NCI-H2227 (cell line): Measurements from ENCODE around the gene STK10.
"Not testable (repeated sequence)": the region's sequence is repeated elsewhere in the genome, so short reads cannot be mapped to it uniquely, and the experiment has no call there.

Experiments used
- DNase-seq: peaks from one replicate; lab custom pipeline; 2025; ENCODE audit not compliant: unreplicated experiment; lab: John Stamatoyannopoulos, UW

STK10 gene

DNA sequence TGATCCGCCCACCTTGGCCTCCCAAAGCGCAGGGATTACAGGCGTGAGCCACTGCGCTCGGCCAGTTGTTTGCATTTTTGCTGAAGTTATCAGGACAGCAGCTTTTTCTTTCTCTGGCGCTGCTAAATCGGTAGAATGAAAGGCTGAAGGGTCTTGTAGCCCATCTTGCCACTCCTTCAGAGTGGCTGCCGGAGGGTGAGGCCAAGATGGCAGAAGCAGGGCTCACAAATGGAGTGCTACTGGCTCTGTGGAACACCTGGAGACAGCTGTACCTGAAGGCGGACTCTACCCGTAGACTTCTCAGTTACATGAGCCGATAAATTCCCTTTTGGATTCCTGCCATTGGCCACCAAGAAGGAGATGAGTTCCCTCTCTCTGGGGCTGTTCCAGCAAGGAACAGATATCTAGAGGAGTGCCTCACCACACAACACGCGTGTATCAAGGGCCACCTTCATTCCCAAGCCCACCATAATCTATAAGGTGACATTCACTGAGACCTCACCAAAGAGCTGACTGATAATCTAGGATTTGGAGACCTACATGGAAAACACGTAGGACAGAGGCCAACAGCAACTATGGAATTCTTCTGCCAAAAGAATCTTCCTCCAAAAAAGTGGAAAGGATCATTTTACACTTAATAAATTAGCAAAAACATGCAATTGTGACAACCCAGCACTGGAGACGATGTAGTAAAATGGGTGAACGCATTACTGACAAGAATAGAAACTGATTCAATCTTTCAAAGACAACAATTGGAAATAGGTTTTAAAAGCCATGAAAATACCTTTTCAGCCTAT is 21.8 kb downstream of the STK10 start:
- DNase-seq, result no peak

DNA sequence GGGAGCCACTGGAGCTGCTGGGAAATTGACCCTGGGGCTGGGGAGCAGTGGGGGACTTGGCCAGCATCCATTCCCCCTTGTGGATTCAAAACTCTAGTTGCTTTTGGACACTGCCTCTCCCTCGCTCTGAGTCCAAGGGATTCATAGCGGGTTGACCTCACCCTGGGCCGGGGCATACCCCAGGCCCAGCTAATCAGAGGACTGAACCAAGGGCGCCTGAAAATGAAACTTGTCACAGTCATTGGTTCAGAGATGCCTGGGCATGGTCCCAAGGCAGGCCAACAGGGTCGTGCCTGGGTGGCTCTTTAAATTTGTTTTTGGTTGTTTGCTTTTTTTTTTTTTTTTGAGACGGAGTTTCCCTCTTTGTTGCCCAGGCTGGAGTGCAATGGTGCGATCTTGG is 22.6 kb downstream of the STK10 start:
- DNase-seq, result no peak

DNA sequence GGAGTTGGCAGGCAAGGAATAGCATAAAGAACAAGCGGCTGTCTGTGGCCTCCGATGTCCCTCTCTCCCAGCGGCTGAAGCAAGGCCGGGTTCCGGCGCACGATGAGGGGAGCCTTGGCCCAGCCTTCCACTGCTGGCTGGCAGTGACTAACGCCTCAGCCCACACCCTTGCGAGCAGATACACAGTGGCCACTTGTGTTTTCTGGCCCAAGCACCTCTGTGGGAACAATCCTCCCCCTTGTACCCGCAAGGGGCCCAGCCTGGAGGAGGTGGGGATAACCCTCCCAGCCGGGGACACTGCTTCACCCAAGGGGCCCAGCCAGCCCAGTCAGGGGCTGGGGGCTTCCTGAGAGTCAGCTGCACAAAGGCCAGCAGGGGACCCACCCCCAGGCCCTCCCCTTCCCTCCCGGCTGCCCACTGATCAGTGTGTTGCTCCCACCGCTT is 23.2 kb downstream of the STK10 start:
- DNase-seq, result no peak

DNA sequence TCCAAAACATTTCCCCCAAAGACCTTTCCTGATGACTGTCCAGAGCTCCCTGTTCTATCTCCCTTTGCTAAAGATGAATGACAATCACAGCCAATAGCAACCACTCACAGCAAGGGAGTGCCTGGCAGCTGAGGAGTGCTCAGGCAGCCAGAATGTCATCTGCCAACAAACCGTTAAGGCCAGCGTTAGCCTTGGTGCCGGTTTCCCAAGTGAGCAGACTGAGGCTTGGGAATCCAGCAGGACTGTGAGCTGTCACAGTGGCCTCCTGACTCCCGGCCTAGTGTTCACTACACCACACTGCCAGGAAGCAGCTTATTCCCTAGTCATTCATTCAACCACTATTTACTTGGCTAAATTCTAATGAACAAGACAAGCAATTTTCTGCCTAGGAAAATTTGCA is 24.7 kb downstream of the STK10 start:
- no peak for DNase-seq

DNA sequence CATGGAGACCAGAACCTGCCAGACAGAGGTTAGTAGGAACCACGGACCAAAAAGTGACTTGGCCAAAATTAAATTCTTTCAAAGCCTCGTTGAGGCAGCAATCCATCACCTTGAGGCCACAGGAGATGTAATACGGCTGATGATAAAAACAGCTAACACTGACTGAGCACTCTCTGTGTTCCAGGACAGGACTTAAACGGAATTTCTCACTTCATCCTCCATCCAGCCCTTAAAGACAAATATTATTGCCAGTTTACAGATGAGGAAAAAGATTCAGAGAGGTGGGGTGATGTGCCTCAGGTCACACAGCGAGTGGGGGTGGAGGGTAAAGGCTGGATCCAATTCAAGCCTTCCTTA is 25.1 kb downstream of the STK10 start:
- no peak for DNase-seq

DNA sequence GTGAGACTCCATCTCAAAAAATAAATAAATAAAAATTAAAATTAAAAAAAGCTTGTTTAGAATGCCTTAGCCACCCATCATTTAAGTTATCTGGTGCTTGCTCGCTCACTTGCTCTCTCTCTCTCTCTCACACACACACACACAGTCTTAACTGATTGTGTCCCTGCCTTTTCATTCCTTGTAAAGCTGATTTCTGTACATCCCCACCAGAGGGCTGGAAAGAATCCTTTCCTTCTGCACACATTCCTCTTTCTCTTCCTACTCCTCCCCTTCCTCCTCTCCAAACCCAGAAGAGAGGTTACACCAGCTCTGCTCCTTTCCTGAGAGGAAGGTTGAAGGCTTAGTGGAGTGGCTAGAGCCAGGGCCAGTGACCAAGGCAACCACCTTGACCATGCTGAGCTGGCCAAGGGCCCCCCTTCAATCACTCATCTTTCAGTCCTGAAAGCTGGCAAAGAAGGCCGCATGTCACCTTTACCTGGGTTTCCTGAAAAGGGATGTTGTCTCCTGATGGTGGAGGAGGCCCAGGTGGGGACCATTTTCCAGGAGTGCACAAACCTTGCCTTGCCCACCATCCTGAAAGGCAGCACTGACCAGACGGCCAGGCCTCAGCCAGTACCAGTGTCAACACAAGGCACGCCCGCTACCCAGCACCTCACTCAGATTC is 25.6 kb downstream of the STK10 start:
- no peak for DNase-seq

DNA sequence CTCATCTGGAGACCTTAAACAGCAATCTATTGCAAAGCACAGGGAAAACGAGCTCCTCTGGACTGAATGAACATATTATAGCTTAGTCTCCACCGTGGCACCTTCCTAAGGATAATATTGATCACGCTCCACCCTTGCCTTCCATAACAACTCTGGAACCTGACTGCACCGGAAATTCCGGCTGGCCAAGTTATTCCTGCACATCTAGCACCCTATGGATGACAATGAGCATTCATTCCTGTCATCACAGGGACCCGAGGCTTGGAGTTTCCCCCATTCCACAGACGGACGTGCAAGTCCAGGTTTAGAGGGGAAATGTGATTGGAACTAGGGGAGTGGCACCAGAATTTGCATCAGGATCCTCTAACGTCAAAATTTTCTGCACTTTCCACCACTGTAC is 27.5 kb downstream of the STK10 start:
- no peak for DNase-seq

DNA sequence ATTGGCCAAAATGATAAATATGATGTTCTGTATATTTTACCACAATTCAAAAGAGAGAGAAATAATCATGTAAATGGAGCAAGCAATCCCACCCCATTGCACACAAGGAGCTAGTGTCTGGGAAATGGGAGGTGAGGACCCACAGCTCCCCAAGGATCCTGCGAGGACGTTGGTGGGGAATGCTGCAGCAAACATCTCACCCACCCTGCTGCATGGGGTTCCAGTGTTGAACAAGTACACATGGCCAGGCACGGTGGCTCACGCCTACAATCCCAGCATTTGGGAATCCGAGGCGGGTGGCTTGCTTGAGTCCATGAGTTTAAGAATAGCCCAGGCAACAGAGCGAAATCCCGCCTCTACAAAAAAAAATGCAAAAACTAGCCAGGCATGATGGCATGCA is 29.0 kb downstream of the STK10 start:
- no peak for DNase-seq

DNA sequence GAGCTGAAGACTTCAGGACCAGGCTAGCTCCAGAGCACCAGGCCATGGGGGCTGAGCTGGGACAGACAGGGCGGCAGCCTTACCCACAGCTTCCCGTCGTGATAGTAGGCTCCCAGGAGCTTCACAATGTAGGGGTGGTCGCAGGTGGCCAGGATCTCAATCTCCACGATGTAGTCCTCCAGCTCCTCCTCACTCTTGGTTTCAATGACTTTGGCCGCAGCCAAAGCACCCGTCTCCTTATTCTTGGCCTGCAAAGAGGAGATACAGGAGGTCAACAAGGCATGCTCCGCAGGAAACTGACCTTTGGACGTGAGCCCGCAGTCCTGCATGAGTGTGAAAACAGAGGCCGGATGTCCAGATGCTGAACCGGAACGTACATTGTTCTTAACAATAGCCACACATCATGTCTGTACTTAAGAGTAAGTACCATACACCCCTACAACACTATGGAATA is 31.5 kb downstream of the STK10 start:
- DNase-seq, result no peak

DNA sequence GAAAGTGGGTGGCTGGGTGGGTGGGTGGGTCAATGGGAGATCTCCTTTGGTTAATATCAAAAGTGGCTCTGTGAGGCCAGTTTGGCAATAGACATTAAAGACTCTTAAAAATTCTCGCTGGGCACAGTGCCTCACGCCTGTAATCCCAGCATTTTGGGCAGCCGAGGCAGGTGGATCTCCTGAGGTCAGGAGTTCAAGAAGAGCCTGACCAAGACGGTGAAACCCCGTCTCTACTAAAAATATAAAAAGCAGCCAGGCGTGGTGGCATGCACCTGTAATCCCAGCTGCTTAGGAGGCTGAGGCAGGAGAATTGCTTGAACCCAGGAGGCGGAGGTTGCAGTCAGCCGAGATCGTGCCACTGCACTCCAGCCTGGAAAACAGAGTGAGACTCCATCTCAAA is 32.9 kb downstream of the STK10 start:
- not testable (repeated sequence) for DNase-seq

DNA sequence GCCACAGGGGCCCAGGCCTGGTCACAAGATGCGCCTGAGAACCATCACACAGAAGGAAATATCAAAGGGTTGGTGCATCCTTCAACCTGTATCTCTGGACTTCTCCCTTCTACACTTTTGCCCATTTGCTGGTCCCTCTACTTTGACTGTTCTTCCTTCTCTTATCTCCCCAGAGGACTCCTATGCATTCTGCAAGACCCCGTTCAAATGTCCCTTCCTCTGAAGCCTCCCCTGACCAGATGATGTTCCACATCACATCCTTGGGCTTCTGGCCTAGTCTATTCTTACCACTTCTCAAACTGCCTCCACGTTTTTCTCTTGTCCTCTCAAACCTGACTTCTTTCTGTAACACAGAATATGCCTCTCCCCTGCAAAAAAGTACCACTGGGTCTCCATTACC is 34.3 kb downstream of the STK10 start:
- no peak for DNase-seq

DNA sequence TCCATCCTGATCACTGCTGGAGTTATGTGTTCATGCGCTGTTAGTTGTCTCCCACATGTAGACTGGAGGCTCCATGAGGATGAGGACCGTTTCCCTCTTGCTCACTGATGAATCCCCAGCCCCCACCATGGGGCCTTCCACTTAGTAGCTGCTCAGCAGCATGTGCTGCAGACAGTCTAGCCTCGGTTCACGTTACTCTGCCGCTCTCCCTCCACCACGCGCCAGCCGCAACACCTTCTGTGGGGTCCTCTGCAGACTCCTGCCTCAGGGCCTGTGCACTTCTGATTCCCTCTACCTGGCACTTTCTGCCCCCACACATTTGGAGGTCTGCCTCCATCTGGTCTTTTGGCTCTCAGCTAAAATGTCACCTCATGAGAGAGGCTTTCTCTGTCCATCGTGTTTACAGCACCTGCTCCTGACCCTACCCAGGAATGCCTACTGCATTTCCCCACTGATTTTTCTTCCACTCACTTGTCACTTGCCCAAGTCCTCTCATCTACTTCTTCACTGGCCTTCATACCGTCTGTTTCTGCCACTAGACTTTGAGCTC is 36.3 kb downstream of the STK10 start:
- DNase-seq, result no peak

DNA sequence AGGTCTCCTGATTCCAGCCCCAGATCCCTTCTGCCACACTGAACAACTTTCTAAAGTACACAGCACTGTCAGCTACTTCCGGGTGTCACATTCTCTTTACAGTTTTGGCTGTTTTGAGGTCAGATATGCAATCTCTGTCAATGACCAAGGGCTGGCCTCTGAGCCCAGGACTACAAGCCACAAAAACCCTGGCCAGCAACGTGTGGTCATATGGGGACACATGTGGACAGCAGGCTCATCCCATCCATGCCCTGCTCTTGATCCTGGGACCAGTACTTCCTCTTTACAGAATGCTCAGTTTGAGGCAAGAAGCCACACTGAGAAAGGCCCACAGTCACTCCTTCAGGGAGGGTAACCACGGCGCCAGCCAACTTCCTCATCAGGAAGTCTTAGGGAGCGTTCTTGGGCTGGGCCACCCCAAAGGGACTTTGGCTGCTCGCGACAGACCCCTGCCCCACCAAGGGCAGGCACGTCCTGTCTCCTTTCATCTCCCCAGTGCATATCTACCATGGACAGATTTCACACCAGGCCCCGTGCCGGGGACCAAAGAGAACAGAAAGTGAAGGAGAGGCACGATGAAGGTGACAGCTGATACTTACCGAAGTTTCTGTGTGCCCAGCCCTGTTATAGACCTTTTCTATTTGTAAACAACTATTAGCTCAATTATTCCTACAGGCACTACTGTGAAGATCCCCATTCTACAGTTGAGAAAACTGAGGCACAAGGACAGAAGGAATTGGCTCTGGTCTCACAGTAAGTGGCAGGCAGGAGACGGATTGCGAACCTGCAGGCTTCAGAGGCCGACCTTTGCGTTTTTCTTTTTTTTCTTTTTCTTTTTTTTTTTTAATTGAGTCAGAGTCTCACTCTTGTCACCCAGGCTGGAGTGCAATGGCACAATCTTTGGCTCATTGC is 37.3 kb downstream of the STK10 start:
- no peak for DNase-seq

DNA sequence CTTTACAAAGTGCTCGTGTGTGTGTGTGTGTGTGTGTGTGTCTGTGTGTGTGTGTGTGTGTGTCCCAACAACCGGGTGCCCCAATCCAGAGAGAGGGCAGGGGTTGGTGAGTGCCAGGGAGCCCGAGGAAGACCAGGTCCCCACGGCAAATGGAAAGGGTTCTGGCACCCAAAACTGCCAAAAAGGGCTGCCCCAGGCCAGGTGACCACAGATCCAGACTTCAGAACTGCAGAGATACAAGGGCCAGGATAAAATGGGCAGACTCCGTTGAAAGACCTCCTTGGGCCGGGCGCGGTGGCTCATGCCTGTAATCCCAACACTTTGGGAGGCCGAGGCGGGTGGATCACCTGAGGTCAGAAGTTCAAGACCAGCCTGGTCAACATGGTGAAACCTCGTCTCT is 38.5 kb downstream of the STK10 start:
- DNase-seq, result not testable (repeated sequence)

DNA sequence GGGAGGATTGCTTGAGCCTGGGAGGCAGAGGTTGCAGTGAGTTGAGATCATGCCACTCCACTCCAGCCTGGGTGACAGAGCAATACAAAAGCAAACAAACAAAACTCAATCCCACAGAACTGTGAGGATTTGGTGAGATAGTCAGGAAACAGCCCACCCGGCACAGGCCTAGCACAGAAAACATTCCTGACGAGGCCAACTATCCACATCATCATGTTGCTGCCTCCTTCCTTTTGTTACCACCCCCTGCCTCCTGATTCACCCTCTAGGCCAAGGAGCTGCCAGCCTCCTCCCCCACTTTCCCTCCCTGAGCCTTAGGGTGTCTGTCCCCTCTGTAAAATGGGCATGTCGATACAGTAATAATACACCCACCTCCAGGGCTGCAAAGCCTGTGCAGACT is 39.0 kb downstream of the STK10 start:
- no peak for DNase-seq

DNA sequence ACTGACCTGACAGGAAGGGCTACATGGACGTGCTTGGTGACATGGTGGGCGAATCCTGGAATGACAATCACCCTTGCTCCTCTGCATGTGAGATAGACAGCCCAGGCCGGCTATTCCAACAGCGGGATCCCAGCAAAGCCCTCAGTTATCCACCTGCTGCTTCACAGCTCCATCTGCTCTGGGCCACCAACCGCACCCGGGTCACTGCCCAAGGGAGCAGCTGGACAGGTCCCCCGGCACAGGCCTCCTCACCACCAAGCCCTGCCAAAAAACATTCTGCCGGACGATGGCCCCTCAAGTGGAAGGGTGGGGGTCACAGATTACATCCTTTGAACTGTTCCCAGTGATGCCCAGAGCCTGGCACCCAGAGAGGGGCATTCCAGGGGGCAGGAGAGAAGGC is 39.6 kb downstream of the STK10 start:
- no peak for DNase-seq

DNA sequence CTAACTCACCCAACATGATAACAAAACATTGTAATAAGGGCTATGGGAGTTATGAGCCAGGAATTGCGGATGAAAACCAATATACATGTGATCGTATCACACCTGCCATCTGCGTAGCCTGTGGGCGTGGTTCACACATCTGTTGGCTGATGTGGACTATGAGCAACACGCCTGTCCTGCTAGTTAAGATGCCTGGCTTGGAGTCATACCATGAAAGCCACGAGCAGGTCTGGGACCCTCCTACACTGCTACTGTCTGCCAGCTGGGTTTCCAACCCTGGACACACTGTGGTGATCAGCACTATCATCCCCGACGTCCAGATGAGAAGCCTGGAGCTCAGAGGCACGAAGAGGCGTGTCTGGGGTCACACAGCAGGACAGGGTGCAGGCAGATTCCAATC is 40.2 kb downstream of the STK10 start:
- no peak for DNase-seq

DNA sequence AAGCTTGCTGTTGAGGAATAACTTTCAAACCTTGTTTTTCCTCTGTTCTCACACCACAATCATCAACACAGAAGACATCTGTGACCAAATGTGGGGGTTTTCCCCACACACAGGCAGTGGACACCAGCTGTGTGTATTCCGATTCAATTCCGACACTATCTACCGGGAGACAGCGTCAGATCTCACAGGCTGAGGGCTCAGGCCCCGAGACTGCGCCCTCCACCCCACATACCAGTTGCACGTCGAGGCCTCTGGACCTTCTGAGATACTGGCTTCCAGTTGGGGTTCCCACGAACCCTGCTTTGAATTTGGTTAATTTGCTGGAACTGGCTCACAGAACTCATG is 41.3 kb downstream of the STK10 start:
- no peak for DNase-seq

DNA sequence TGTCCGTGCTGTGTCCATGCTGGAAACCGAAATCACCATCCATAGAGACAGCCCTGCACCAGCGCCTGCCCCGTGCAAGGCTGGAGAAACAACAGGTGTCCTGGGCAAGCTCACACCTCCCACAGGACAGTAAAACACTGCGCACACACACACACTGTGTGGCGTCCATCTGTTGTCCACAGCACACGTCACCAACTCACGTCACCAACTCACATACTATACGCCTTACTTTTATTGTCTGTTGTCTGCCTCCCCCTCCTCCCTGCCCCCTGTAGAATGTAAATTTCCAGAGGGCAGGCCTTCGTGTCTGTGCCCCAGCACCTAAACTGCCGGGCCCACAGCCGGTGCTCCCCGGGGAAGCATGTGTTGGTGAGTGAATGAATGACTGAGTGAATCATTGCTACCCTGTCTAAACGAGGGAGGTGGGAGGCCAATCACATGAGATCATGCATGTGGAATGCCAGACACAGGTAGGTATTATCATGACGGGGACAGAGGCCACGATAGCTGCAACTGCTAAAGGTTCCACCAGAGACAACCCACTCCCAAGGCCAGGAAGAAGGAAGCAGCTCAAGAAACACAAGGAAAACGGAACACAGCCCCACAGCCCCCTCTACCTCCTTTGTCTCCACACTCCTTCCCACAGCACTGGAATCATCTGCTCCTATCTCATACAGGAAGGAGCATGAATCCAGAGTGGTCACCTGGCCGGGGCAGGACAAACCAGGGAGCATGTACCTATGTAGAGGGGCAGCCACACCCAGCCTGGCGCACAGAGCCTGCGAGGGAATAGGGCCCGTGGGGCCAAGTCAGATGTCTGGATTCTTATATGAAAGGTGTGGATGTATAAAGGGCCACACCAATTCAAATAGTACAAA is 41.9 kb downstream of the STK10 start:
- DNase-seq, result no peak
